Activated CD8-positive, alpha-beta memory T cell treated with anti-CD3 and anti-CD28 coated beads for 4 hours (primary cell): ENCODE measurements around the gene SMURF1.

Source experiments
- DNase-seq, 2 donors: peaks; one replicate each; pipeline ENCODE4 v3.0.0-alpha.2; 2020; ENCODE audit warnings: low read depth in 2 of 2

Gene SMURF1

GRCh38 chr7:99141841-99142726, 1.8 kb downstream of the SMURF1 start:
- peak in 1 of 2 donors; percentile 44 for DNase-seq

GRCh38 chr7:99141334-99141733, 2.6 kb downstream of the SMURF1 start:
- no peak for DNase-seq

GRCh38 chr7:99140813-99141212, 3.1 kb downstream of the SMURF1 start:
- no peak for DNase-seq

GRCh38 chr7:99139036-99139435, 4.9 kb downstream of the SMURF1 start:
- DNase-seq, result no peak

- no peak for DNase-seq
Observed at GRCh38 chr7:99137411-99138180, 6.3 kb downstream of the SMURF1 start.

GRCh38 chr7:99135938-99136337, 8.0 kb downstream of the SMURF1 start:
- DNase-seq, result no peak

GRCh38 chr7:99133766-99134564, 9.9 kb downstream of the SMURF1 start:
- DNase-seq, result no peak

- DNase-seq, result no peak
Observed at GRCh38 chr7:99132595-99133321, 11.2 kb downstream of the SMURF1 start.

- DNase-seq, result no peak
Observed at GRCh38 chr7:99131290-99131689, 12.6 kb downstream of the SMURF1 start.

GRCh38 chr7:99129536-99129935, 14.4 kb downstream of the SMURF1 start:
- DNase-seq, result no peak

GRCh38 chr7:99129001-99129400, 14.9 kb downstream of the SMURF1 start:
- DNase-seq, result no peak

- no peak for DNase-seq
Observed at GRCh38 chr7:99128076-99128950, 15.6 kb downstream of the SMURF1 start.

- no peak for DNase-seq
Observed at GRCh38 chr7:99127636-99128035, 16.3 kb downstream of the SMURF1 start.

GRCh38 chr7:99126921-99127553, 16.9 kb downstream of the SMURF1 start:
- no peak for DNase-seq

GRCh38 chr7:99125505-99125865, 18.4 kb downstream of the SMURF1 start:
- no peak for DNase-seq

GRCh38 chr7:99124751-99125504, 19.0 kb downstream of the SMURF1 start:
- no peak for DNase-seq

GRCh38 chr7:99124236-99124635, 19.7 kb downstream of the SMURF1 start:
- no peak for DNase-seq

- no peak for DNase-seq
Observed at GRCh38 chr7:99123571-99124033, 20.3 kb downstream of the SMURF1 start.

- DNase-seq, result no peak
Observed at GRCh38 chr7:99122762-99123161, 21.1 kb downstream of the SMURF1 start.
